Middle frontal gyrus (tissue), 1 donor: Measurements from ENCODE around the gene HENMT1.
"Not testable (repeated sequence)": the region's sequence is repeated elsewhere in the genome, so short reads cannot be mapped to it uniquely, and the experiment has no call there.

Experiments
- DNase-seq: peaks from one replicate; pipeline ENCODE4 v3.0.0-alpha.2; 2015; ENCODE audit warnings: low spot score; ENCODE audit errors: extremely low spot score

The HENMT1 gene

GRCh38 chr1:108671143-108671542, 10.2 kb upstream of the HENMT1 start:
- DNase-seq: no peak

DNA sequence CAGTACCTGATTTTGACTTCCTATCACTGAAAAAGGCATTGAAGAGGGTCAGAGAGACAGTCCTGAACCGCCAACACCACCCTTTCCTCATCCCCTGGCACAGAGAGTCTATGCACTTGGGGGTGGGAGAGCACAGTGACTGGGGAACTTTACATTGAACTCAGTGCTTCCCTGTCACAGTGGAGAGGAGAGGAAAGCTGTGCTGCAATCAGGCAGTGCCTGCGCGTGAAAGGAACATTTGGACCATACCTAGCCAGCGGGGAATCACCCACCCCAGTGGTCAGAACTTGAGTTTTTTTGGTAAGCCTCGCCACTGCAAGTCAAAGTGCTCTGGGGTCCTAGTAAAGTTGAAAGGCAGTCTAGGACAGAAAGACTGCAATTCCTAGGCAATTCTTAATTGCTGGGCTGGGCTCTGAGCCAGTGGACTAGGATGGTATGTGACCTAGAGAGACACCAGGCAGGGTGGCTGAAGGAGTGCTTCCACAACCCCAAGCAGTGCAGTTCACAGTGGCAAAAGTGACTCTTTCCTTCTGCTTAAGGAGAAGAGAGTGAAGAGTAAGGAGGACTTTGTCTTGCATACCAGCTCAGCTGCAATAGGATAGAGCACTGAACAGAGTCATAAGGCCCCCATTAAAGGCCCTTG, 9.4 kb upstream of the HENMT1 start:
- DNase-seq: no peak

DNA sequence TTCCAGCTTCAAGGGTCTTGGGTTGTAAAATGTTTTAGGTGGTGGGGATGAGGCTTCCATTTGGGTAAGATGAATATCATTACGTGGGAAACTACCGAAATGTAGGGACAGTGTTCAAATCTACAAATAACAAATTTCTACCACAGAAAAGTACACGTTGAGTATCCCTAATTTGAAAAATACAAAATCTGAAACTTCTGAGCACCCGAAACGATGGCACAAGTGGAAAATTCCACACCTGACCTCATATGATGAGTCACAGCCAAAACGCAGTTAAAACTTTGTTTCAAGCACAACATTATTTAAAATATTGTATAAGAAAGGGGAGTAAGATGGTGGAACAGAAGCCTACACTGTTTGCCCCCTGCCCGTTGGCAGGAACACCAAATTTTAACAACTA, 8.8 kb upstream of the HENMT1 start:
- no peak for DNase-seq

- DNase-seq: no peak
Measured at GRCh38 chr1:108668777-108669176, 7.9 kb upstream of the HENMT1 start.

DNA sequence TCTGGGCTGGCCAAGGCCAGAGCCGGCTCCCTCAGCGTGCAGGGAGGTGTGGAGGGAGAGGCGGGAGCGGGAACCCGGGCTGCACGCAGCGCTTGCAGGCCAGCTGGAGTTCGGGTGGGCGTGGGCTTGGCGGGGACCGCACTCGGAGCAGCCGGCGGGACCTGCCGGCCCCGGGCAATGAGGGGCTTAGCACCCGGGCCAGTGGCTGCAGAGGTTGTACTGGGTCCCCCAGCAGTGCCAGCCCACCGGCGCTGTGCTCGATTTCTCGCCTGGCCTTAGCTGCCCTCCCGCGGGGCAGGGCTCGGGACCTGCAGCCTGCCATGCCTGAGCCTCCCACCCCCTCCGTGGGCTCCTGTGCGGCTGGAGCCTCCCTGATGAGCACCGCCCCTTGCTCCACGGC, 6.5 kb upstream of the HENMT1 start:
- not testable (repeated sequence) for DNase-seq

DNA sequence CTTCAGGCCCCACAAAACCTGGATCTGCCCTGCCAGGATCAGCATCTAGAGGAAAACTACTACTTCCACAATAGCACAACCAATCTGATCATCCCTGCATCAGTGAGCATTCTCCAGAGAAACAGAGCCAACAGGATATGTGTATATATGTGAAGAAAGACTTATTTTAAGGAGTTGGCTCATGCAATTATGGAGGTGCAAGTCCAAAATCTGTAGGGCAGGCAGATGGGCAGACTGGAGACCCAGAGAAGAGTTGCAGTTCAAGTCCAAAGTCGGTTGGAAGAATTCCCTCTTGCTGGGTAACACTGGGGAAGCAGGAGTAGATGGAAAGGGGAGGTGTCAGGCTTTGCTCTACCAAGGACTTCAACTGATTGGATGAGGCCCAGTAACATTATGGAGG, 4.9 kb upstream of the HENMT1 start:
- no peak for DNase-seq

DNA sequence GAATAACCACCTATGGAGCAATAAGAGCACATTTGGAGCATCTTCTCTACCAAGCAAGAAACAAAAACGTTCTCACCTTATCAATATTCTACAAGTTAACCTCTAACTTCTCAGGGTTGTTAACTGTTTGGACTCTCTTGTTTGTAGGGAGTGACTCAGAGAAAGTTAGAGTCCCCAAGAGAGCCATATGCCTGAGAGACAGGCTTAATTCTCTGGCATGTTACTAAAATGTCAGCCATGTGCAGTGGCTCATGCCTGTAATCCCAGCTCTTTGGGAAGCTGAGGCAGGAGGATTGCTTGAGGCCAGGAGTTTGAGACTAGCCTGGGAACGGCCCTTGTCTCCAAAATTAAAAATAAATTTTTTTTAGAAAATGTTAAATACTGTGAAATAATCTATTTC, 4.2 kb upstream of the HENMT1 start:
- no peak for DNase-seq

DNA sequence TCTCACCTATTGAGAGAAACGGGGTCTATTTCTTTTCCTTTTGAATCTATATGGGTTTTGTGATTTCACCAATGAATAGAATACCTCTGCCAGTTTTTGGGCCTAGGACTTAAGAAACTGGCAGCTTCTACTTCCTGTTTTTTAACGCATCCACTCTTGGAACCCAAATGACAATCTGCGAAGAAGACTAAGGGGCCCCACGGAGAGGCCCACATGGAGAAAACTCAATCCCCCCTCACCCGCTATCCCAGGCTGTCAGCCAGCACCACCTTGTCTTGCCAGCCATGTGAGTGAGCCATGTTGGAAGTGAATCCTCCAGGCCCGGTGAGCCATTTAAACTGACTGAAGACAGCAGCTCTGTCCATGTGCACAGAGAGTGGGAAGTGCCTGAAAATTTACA, 3.6 kb upstream of the HENMT1 start:
- DNase-seq: no peak

DNA sequence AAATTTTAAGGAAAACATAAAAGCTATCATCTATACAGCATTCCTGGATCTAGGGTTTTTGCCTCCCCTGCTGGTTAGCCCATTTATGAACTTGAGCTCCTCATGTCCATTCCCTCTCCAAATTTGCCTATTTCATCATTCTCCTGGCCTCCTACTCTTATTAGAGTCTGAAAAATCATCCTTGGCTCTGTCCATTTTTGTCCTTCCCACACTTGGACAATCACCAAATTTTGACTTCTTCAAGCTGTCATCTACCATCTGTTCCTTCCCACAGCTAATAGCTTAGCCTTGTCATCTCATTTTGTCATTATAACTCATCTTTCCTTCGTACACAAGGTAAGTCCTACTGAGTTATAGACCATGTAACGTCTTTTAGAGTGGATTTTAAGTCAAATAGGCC, 2.2 kb upstream of the HENMT1 start:
- no peak for DNase-seq

DNA sequence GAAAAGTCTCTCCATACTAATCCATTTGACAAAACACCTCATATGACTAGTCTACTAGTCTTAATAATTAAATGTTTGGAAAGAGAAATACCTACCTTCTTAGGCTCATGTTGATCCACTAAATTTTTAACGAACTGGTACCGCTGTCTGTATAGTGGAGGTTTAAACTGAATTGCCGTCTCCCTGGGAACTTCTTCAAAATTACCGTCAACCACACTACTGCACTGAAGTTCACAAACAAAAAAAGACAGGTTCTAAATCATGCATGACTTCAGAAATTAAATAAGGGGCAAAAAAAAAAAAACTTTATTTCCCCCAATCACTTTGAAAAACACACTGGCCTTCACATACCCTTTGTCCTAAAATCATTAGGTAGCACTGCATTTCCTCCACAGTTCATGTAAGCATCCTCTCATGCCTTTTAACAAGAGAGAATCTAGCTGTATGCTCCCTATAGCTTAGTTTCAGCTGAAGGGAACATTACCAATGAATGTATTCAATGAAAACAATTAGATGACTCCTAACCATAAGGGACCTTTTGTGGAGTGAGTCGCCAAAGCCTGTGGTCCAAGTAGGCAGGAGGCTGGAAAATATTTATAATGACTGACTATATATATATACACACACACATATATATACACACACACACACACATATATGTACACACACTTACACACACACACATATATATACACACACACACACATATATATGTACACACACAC, 3.4 kb downstream of the HENMT1 start:
- DNase-seq: no peak

GRCh38 chr1:108653431-108654105, 7.3 kb downstream of the HENMT1 start:
- no peak for DNase-seq

DNA sequence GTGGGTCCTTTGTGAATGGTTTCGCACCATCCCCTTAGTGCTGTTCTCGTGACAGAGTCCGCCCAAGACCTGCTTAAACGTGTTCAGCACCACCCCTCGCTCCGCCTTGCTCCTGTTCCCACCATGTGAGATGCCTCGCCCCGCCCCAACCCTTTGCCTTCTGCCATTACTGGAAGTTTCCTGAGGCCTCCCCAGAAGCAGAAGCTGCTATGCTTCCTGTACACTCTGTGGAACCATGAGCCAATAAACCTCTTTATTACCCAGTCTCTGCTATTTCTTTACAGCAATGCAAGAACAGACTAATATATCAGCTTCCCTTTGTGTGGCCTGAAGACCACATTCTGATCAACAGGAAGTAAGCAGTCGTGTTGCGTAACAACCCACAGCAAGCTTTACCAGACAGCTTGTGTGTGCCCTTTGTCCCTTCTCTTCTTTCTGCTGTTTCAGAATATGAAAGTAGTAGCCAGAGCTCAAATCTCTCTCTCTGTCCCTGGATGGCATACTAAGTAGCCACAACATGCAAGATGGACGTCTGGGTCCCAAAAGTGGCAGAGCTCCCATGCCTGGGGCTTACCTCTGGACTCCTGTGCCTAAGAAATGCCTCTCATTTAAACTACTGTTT, 14.1 kb downstream of the HENMT1 start:
- no peak for DNase-seq

DNA sequence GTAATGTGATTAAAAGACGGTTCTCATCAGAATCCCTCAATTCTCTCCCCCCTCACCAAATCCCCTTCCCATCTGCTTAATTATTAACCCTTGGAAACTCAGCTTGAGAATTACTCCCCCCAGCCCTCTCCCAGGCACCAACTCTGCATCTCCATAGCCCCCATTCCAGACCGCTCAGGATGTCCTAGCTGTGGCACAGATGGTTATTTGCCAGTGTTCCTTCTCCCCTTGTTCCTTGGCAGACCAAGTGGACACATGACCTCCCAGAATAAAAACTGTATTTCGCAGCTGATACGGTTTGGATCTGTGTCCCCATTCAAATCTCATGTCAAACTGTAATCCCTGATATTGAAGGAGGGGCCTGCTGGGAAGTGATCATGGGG, 14.6 kb downstream of the HENMT1 start:
- DNase-seq: no peak

- no peak for DNase-seq
Measured at GRCh38 chr1:108645564-108646184, 15.2 kb downstream of the HENMT1 start.

GRCh38 chr1:108644984-108645383, 15.9 kb downstream of the HENMT1 start:
- DNase-seq: no peak

- DNase-seq: peak; percentile 35
Measured at GRCh38 chr1:108643492-108644335, 17.2 kb downstream of the HENMT1 start.

DNA sequence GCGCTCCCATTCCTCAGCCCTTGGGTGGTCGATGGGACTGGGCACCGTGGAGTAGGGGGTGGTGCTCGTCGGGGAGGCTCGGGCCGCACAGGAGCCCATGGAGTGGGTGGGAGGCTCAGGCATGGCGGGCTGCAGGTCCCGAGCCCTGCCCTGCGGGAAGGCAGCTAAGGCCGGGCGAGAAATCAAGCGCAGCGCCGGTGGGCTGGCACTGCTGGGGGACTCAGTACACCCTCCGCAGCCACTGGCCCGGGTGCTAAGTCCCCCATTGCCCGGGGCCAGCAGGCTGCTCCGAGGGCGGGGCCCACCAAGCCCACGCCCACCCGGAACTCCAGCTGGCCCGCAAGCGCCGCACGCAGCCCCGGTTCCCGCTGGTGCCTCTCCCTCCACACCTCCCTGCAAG, 20.0 kb downstream of the HENMT1 start:
- not testable (repeated sequence) for DNase-seq

DNA sequence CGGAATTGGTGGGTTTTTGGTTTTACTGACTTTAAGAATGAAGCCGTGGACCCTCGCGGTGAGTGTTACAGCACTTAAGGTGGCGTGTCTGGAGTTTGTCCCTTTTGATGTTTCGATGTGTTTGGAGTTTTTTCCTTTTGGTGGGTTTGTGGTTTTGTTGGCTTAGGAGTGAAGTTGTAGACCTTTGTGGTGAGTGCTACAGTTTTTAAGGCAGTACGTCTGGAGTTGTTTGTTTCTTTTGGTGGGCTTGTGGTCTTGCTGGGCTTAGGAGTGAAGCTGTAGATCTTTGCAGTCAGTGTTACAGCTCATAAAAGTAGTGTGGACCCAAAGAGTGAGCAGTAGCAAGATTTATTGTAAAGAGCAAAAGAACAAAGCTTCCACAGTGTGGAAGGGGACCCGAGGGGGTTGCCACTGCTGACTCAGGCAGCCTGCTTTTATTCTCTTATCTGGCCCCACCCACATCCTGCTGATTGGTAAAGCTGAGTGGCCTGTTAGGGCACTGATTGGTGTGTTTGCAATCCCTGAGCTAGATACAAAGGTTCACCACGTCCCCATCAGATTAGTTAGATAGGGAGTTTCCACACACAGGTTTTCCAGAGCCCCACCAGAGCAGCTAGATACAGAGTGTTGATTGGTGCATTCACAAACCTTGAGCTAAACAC, 20.9 kb downstream of the HENMT1 start:
- no peak for DNase-seq

- DNase-seq: no peak
Measured at GRCh38 chr1:108636876-108637275, 24.0 kb downstream of the HENMT1 start.

- no peak for DNase-seq
Measured at GRCh38 chr1:108634521-108634920, 26.4 kb downstream of the HENMT1 start.
